ENCODE data around the gene TGFA.

- TF ChIP-seq CTCF (conservative IDR thresholded peaks at IDR 0.05 in 1 of 2, IDR thresholded peaks at IDR 0.05 in 1 of 2; ENCODE audit: low read depth in 1 of 2, low read length in 2 of 2) (no peak), EZH2 (IDR thresholded peaks at IDR 0.05; ENCODE audit: low read length, missing control alignments) (no peak)
These were observed 29.3 kb downstream of the TGFA start for GRCh38 chr2:70523996-70524965.

All from fibroblast of lung (primary cell).